SIG-M5 treated with dmso at 0.1 percent for 504 hours (cell line): Measurements from ENCODE around the gene UGT2A2.
"Not testable (repeated sequence)": the region's sequence is repeated elsewhere in the genome, so short reads cannot be mapped to it uniquely, and the experiment has no call there.

ENCODE experiments used
- DNase-seq: peaks from one replicate; lab custom pipeline; 2025; ENCODE audit not compliant: unreplicated experiment; lab: John Stamatoyannopoulos, UW

Gene UGT2A2

GRCh38 chr4:69639542-69639941 lies at the start of gene UGT2A2:
UGT2A2 (minus strand) TSS chr4:69639642; CDS start chr4:69639640, 2 bp downstream.
- DNase-seq, result no peak

GRCh38 chr4:69684804-69685203 lies 45.4 kb upstream of the UGT2A2 start:
- no peak for DNase-seq

- no peak for DNase-seq
These were observed 29.2 kb upstream of the UGT2A2 start for GRCh38 chr4:69668680-69669079.

- DNase-seq, result not testable (repeated sequence)
These were observed 24.6 kb upstream of the UGT2A2 start for GRCh38 chr4:69664009-69664408.

- not testable (repeated sequence) for DNase-seq
These were observed 21.8 kb upstream of the UGT2A2 start for GRCh38 chr4:69661130-69661803.

- no peak for DNase-seq
These were observed 18.7 kb upstream of the UGT2A2 start for GRCh38 chr4:69658133-69658532.

GRCh38 chr4:69656653-69657158 lies 17.3 kb upstream of the UGT2A2 start:
- DNase-seq, result no peak

- DNase-seq, result no peak
These were observed 13.7 kb upstream of the UGT2A2 start, which contains the start of gene UGT2A1 for GRCh38 chr4:69653147-69653546. UGT2A1 (minus strand) TSS chr4:69653247; CDS start chr4:69647644, 5,603 bp downstream.

- DNase-seq, result no peak
These were observed 11.4 kb upstream of the UGT2A2 start for GRCh38 chr4:69650872-69651271.

GRCh38 chr4:69649629-69650028 lies 10.2 kb upstream of the UGT2A2 start:
- no peak for DNase-seq

GRCh38 chr4:69649207-69649606 lies 9.8 kb upstream of the UGT2A2 start:
- DNase-seq, result no peak

- DNase-seq, result no peak
These were observed 3.5 kb upstream of the UGT2A2 start for GRCh38 chr4:69642961-69643360.

- DNase-seq, result no peak
These were observed 847 bp upstream of the UGT2A2 start for GRCh38 chr4:69640289-69640688.

GRCh38 chr4:69617083-69617694 lies 22.3 kb downstream of the UGT2A2 start:
- DNase-seq, result peak; percentile 5

- DNase-seq, result no peak
These were observed 29.0 kb downstream of the UGT2A2 start for GRCh38 chr4:69610484-69610883.

- DNase-seq, result no peak
These were observed 38.4 kb downstream of the UGT2A2 start for GRCh38 chr4:69601065-69601464.

- no peak for DNase-seq
These were observed 39.4 kb downstream of the UGT2A2 start for GRCh38 chr4:69600013-69600412.

- DNase-seq, result no peak
These were observed 45.1 kb downstream of the UGT2A2 start for GRCh38 chr4:69594382-69594781.

GRCh38 chr4:69591364-69591763 lies 48.1 kb downstream of the UGT2A2 start:
- no peak for DNase-seq

- no peak for DNase-seq
These were observed 49.6 kb downstream of the UGT2A2 start for GRCh38 chr4:69589884-69590283.

GRCh38 chr4:69584135-69584534 lies 55.3 kb downstream of the UGT2A2 start:
- no peak for DNase-seq

GRCh38 chr4:69583543-69583942 lies 55.9 kb downstream of the UGT2A2 start:
- DNase-seq, result no peak
